Neural progenitor cell (in vitro differentiated cells): ENCODE measurements around the gene ADAMTSL2. TPM values are rescaled to one million over a fixed set of nuclear protein-coding genes. Genes with fewer than 3 reads are reported as not detected.
A peak's percentile ranks its signal among the peaks of the same experiment; 100 is the strongest.

ENCODE experiments used
- DNase-seq: peaks from one replicate; pipeline ENCODE4 v3.0.0-alpha.2; 2016; ENCODE audit warnings: low spot score
- H2AFZ ChIP-seq: fragments of 200-600 bp; sonication (generic); replicated peaks from 2 replicates; pipeline ENCODE4 v1.6.1; 2016; ENCODE audit warnings: antibody characterized with exemption
- H3F3A ChIP-seq: fragments of 200-600 bp; sonication (generic); 2 replicates; pipeline ENCODE4 v1.6.1; 2016; ENCODE audit warnings: antibody characterized with exemption, low read depth
- H3K27ac ChIP-seq: fragments of 200-600 bp; sonication (generic); 2 replicates; pipeline ENCODE4 v1.5.1; 2016; ENCODE audit warnings: mild to moderate bottlenecking
- H3K27me3 ChIP-seq: fragments of 200-600 bp; sonication (generic); 2 replicates; pipeline ENCODE4 v1.6.1; 2016; ENCODE audit warnings: mild to moderate bottlenecking, moderate library complexity
- H3K36me3 ChIP-seq: fragments of 200-600 bp; sonication (generic); 2 replicates; pipeline ENCODE4 v1.5.1; 2016
- H3K4me1 ChIP-seq: fragments of 200-600 bp; sonication (generic); 2 replicates; pipeline ENCODE4 v1.6.1; 2016; ENCODE audit warnings: mixed run types
- H3K4me2 ChIP-seq: fragments of 200-600 bp; sonication (generic); 2 replicates; pipeline ENCODE4 v1.6.1; 2016
- H3K4me3 ChIP-seq: fragments of 200-600 bp; sonication (generic); 2 replicates; pipeline ENCODE4 v1.5.1; 2016
- H3K79me2 ChIP-seq: fragments of 200-600 bp; sonication (generic); 2 replicates; pipeline ENCODE4 v1.6.1; 2016; ENCODE audit warnings: low read depth
- H3K9ac ChIP-seq: fragments of 200-600 bp; sonication (generic); 2 replicates; pipeline ENCODE4 v1.6.1; 2016
- H3K9me3 ChIP-seq: fragments of 200-600 bp; sonication (generic); 2 replicates; pipeline ENCODE4 v1.5.1; 2016; ENCODE audit warnings: low read depth
- H4K20me1 ChIP-seq: fragments of 200-600 bp; sonication (generic); 2 replicates; pipeline ENCODE4 v1.6.1; 2016; ENCODE audit warnings: low read depth
- H3K27ac Mint-ChIP-seq: 3 replicates; pipeline ENCODE4 v1.8.0; 2021; ENCODE audit warnings: mixed read lengths
- H3K27me3 Mint-ChIP-seq: 2 replicates; pipeline ENCODE4 v1.8.0; 2022; ENCODE audit warnings: low read depth, mild to moderate bottlenecking, inconsistent platforms, moderate library complexity, mixed read lengths; ENCODE audit not compliant: insufficient read depth
- H3K36me3 Mint-ChIP-seq: 3 replicates; pipeline ENCODE4 v1.8.0; 2021; ENCODE audit warnings: mixed read lengths
- H3K4me1 Mint-ChIP-seq: 3 replicates; pipeline ENCODE4 v1.8.0; 2021; ENCODE audit warnings: mixed read lengths
- H3K4me3 Mint-ChIP-seq: 3 replicates; pipeline ENCODE4 v1.8.0; 2021; ENCODE audit warnings: mild to moderate bottlenecking, moderate library complexity, mixed read lengths
- H3K9me3 Mint-ChIP-seq: 3 replicates; pipeline ENCODE4 v1.8.0; 2020; ENCODE audit warnings: mixed read lengths
- CTCF ChIP-seq: fragments of 200-600 bp; sonication (generic); IDR thresholded peaks from 2 replicates; pipeline ENCODE4 v1.5.1; 2017; ENCODE audit warnings: antibody characterized with exemption, mild to moderate bottlenecking
- EZH2 ChIP-seq: fragments of 200-600 bp; sonication (generic); IDR thresholded peaks from 2 replicates; pipeline ENCODE4 v1.6.1; 2017; ENCODE audit warnings: antibody characterized with exemption, mild to moderate bottlenecking, moderate library complexity
- EZH2phosphoT487 ChIP-seq: fragments of 200-600 bp; sonication (generic); IDR thresholded peaks from 2 replicates; pipeline ENCODE4 v1.6.1; 2017; ENCODE audit warnings: antibody characterized with exemption
- total RNA-seq: library from RNA; depleted of rRNA; stranded (reverse); fragments of >200 nt; gene quantifications from 2 replicates; pipeline ENCODE4 v1.2.3, GENCODE V29; 2015; ENCODE audit warnings: low replicate concordance

The ADAMTSL2 gene
- total RNA-seq, 1 donor from 2014 or later, result 0.30 TPM

- no peaks in the 10 kb centered on the region for H3K36me3 Mint-ChIP-seq
These were observed 6.2 kb downstream of the ADAMTSL2 start for GRCh38 chr9:133540698-133541025.

DNA sequence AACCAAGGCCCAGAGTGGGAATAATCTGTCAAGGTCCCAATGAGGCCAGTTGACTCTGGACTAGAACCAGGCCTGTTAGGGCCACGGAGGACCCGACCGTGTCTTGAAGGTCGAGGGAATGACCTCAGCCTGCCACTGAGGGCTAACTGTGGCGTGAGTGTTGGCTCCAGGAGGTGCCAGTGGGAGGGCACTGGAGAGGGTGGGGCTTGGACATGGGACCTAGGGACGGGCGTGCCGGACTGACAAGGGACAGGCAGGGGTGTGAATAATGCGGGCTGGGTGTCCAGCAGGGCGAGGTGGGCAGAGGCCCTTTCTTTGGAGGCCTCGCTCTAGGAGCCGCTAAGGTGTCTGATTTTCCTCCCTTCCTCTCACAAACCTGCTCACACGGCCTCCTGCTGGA lies 7.5 kb downstream of the ADAMTSL2 start:
- no peaks in the 10 kb centered on the region for H3F3A ChIP-seq
- H3K4me1 ChIP-seq, result peaks cover 6% of the 10 kb centered on the region
- no peaks in the 10 kb centered on the region for H3K27me3 ChIP-seq
- no peaks in the 10 kb centered on the region for H3K79me2 ChIP-seq
- no peaks in the 10 kb centered on the region for H3K9me3 ChIP-seq
- no peak for DNase-seq
- H3K27ac ChIP-seq, result no peak overlapping the region
- Mint-ChIP-seq H3K36me3 (no peaks in the 10 kb centered on the region), H3K4me3 (no peak overlapping the region), H3K9me3 (no peaks in the 10 kb centered on the region), H3K27me3 (peaks cover 2% of the 10 kb centered on the region), H3K27ac (no peak overlapping the region), H3K4me1 (peaks cover 13% of the 10 kb centered on the region)
- no peaks in the 10 kb centered on the region for H3K36me3 ChIP-seq
- no peak overlapping the region for H3K4me2 ChIP-seq
- H3K4me3 ChIP-seq, result no peak overlapping the region
- H2AFZ ChIP-seq, result no peak overlapping the region
- H3K9ac ChIP-seq, result no peak overlapping the region
- H4K20me1 ChIP-seq, result no peaks in the 10 kb centered on the region
- TF ChIP-seq CTCF, result no peak

More at GRCh38 chr9:133540698-133541025, 6.2 kb downstream of the ADAMTSL2 start:
- Histone ChIP-seq H4K20me1 (no peaks in the 10 kb centered on the region), H3K4me2 (no peak overlapping the region), H3K9ac (no peak overlapping the region), H3K4me1 (peaks cover 6% of the 10 kb centered on the region), H3K9me3 (no peaks in the 10 kb centered on the region), H3K27ac (no peak overlapping the region), H3K27me3 (no peaks in the 10 kb centered on the region), H3F3A (no peaks in the 10 kb centered on the region), H2AFZ (no peak overlapping the region), H3K4me3 (no peak overlapping the region), H3K79me2 (no peaks in the 10 kb centered on the region), H3K36me3 (no peaks in the 10 kb centered on the region)
- Mint-ChIP-seq H3K4me3 (no peak overlapping the region), H3K27me3 (peaks cover 2% of the 10 kb centered on the region), H3K9me3 (no peaks in the 10 kb centered on the region), H3K4me1 (peaks cover 16% of the 10 kb centered on the region), H3K27ac (no peak overlapping the region)
- no peak for DNase-seq
- TF ChIP-seq EZH2 (no peak), CTCF (peak; percentile 33)

- H2AFZ ChIP-seq, result no peak overlapping the region
- H3K4me3 ChIP-seq, result no peak overlapping the region
- no peaks in the 10 kb centered on the region for H3K27me3 ChIP-seq
- H3K4me2 ChIP-seq, result no peak overlapping the region
- no peaks in the 10 kb centered on the region for H3K9me3 ChIP-seq
- no peak overlapping the region for H3K27ac ChIP-seq
- no peaks in the 10 kb centered on the region for H4K20me1 ChIP-seq
- no peaks in the 10 kb centered on the region for H3K9me3 Mint-ChIP-seq
- no peaks in the 10 kb centered on the region for H3K36me3 Mint-ChIP-seq
- peaks cover 2% of the 10 kb centered on the region for H3K27me3 Mint-ChIP-seq
- peaks cover 6% of the 10 kb centered on the region for H3K4me1 ChIP-seq
- H3K4me1 Mint-ChIP-seq, result peaks cover 12% of the 10 kb centered on the region
- no peak overlapping the region for H3K9ac ChIP-seq
- TF ChIP-seq EZH2 (no peak), EZH2phosphoT487 (no peak), CTCF (no peak)
- no peaks in the 10 kb centered on the region for H3K36me3 ChIP-seq
- DNase-seq, result no peak
- no peaks in the 10 kb centered on the region for H3F3A ChIP-seq
- no peak overlapping the region for H3K4me3 Mint-ChIP-seq
- peak overlapping the region; percentile 76 for H3K27ac Mint-ChIP-seq
- no peaks in the 10 kb centered on the region for H3K79me2 ChIP-seq
These were observed 9.4 kb downstream of the ADAMTSL2 start for GRCh38 chr9:133543772-133544467.
